ENCODE measurements around the gene SYNE3. TPM values are rescaled to one million over a fixed set of nuclear protein-coding genes. Genes with fewer than 3 reads are reported as not detected.

SYNE3 gene
- total and polyA plus RNA-seq, 10 of the 15 experiments (the other 5 are each of a cell fraction or from before 2014, with no cell fraction given), result 1.4 to 44.1 (median 13.4) TPM

DNA sequence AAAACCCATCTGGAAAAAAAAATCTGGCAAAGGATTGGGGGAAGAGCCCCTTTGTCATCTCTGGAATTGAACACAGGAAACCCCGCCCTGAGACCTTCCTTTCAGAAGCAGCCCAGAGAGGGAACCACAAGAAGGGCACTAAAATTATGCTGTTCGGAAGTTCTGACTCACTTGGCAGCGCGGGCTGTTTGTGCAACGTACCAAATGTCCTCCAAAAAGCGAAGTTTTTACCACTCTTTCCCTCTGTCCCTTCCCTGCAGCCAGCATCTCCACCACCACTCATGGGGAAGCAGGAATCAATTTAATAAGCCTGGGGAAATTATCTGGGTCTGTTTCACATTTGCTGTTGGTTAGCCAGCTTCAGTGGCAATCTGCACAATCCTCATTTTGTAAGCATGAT is 3.2 kb upstream of the SYNE3 start (continued):
- TF ChIP-seq, protein P1, sequence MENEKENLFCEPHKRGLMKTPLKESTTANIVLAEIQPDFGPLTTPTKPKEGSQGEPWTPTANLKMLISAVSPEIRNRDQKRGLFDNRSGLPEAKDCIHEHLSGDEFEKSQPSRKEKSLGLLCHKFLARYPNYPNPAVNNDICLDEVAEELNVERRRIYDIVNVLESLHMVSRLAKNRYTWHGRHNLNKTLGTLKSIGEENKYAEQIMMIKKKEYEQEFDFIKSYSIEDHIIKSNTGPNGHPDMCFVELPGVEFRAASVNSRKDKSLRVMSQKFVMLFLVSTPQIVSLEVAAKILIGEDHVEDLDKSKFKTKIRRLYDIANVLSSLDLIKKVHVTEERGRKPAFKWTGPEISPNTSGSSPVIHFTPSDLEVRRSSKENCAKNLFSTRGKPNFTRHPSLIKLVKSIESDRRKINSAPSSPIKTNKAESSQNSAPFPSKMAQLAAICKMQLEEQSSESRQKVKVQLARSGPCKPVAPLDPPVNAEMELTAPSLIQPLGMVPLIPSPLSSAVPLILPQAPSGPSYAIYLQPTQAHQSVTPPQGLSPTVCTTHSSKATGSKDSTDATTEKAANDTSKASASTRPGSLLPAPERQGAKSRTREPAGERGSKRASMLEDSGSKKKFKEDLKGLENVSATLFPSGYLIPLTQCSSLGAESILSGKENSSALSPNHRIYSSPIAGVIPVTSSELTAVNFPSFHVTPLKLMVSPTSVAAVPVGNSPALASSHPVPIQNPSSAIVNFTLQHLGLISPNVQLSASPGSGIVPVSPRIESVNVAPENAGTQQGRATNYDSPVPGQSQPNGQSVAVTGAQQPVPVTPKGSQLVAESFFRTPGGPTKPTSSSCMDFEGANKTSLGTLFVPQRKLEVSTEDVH (IDR thresholded peaks at IDR 0.05; ENCODE audit: low read depth, partially characterized antibody), result no peak
- TF ChIP-seq IRF4 (IDR thresholded peaks at IDR 0.05; ENCODE audit: low read depth, low read length), result peak; percentile 60; the same call in 1 of the 2 replicates
- TF ChIP-seq TBL1XR1 (IDR thresholded peaks at IDR 0.05; ENCODE audit: low read depth, low read length), result no peak
- TF ChIP-seq BRCA1 (IDR thresholded peaks at IDR 0.05; ENCODE audit: low read depth, low read length), result no peak
- TF ChIP-seq, protein P2, sequence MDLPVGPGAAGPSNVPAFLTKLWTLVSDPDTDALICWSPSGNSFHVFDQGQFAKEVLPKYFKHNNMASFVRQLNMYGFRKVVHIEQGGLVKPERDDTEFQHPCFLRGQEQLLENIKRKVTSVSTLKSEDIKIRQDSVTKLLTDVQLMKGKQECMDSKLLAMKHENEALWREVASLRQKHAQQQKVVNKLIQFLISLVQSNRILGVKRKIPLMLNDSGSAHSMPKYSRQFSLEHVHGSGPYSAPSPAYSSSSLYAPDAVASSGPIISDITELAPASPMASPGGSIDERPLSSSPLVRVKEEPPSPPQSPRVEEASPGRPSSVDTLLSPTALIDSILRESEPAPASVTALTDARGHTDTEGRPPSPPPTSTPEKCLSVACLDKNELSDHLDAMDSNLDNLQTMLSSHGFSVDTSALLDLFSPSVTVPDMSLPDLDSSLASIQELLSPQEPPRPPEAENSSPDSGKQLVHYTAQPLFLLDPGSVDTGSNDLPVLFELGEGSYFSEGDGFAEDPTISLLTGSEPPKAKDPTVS (IDR thresholded peaks at IDR 0.05; ENCODE audit: low read depth, low read length), result no peak
- no peak for TF ChIP-seq CBX3 (IDR thresholded peaks at IDR 0.05; ENCODE audit: borderline replicate concordance, low read depth)
- TF ChIP-seq, protein P3, sequence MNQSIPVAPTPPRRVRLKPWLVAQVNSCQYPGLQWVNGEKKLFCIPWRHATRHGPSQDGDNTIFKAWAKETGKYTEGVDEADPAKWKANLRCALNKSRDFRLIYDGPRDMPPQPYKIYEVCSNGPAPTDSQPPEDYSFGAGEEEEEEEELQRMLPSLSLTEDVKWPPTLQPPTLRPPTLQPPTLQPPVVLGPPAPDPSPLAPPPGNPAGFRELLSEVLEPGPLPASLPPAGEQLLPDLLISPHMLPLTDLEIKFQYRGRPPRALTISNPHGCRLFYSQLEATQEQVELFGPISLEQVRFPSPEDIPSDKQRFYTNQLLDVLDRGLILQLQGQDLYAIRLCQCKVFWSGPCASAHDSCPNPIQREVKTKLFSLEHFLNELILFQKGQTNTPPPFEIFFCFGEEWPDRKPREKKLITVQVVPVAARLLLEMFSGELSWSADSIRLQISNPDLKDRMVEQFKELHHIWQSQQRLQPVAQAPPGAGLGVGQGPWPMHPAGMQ (IDR thresholded peaks at IDR 0.05; ENCODE audit: borderline replicate concordance), result no peak

Measured in GM12878 (cell line).